K562 (cell line): ENCODE data around the gene DOCK4. TPM values are rescaled to one million over a fixed set of nuclear protein-coding genes. Genes with fewer than 3 reads are reported as not detected.

ENCODE experiments used
- ATAC-seq: fragments of 200-7000 bp; cut with Tn5 transposase; 3 replicates; pipeline ENCODE4 v1.9.1; 2020; ENCODE audit warnings: moderate library complexity
- BruUV-seq: library from RNA; stranded (reverse); fragments of 400-500 nt; replicated peaks from 2 replicates; lab custom pipeline; 2021; lab: Mats Ljungman, UMichigan
- CTCF ChIA-PET: fragments of 300-600 bp; formaldehyde crosslinking; extraction: SDS; loops from one replicate; lab custom pipeline; 2021; ENCODE audit warnings: low intra/inter-chr PET ratio; lab: Yijun Ruan, JAX
- POLR2A ChIA-PET: fragments of 300-600, 350-650 bp; sonication (Branson Sonifier 250); formaldehyde crosslinking; extraction: SDS; loops from one replicate; lab custom pipeline; 2021; ENCODE audit warnings: antibody characterized with exemption, inconsistent platforms; lab: Yijun Ruan, JAX
- DNase-seq, 4 experiments: peaks; one replicate each; pipeline versions ENCODE4 v3.0.0 to v3.0.0-alpha.2; 2011 to 2018; ENCODE audit warnings: low spot score in 3 of 4, mixed read lengths in 3 of 4; ENCODE audit errors: extremely low read depth in 1 of 4
- FAIRE-seq: peaks from 2 replicates; lab custom pipeline; 2011; peaks lifted over from hg19 to GRCh38; lab: Jason Lieb, UNC
- H2AFZ ChIP-seq: 2 replicates; pipeline ENCODE4 v1.6.0; 2011; ENCODE audit warnings: low read depth, low read length, control low read depth, inconsistent platforms
- H3K27ac ChIP-seq: fragments of 200-600 bp; 3 replicates; pipeline ENCODE4 v1.8.0; 2011; ENCODE audit warnings: low read depth, mild to moderate bottlenecking, control low read depth, inconsistent platforms, low read length, moderate library complexity, mixed read lengths; ENCODE audit errors: extremely low read depth
- H3K27me3 ChIP-seq, 2 experiments: fragments of 300-600 bp in 1 of 2; 2 replicates in 1 of 2; 3 replicates in 1 of 2; pipeline versions ENCODE4 v1.6.0 to v1.8.0; 2011; ENCODE audit warnings: inconsistent platforms in 2 of 2, low read length in 2 of 2, mild to moderate bottlenecking in 1 of 2, mixed read lengths in 1 of 2, moderate library complexity in 1 of 2; ENCODE audit not compliant: control insufficient read depth in 2 of 2, insufficient read depth in 2 of 2
- H3K36me3 ChIP-seq: fragments of 300-600 bp; 3 replicates; pipeline ENCODE4 v1.8.0; 2011; ENCODE audit warnings: mild to moderate bottlenecking, low read length, inconsistent platforms; ENCODE audit not compliant: control insufficient read depth, insufficient read depth
- H3K4me1 ChIP-seq, 2 experiments: fragments of 200-600 bp in 1 of 2; replicated peaks in 1 of 2; 2 replicates in 1 of 2; 3 replicates in 1 of 2; pipeline versions ENCODE4 v1.5.1 to v1.8.0; 2011; ENCODE audit warnings: inconsistent platforms in 2 of 2, low read length in 2 of 2, mild to moderate bottlenecking in 1 of 2, mixed read lengths in 1 of 2, moderate library complexity in 1 of 2; ENCODE audit not compliant: control insufficient read depth in 2 of 2, insufficient read depth in 2 of 2
- H3K4me2 ChIP-seq: 2 replicates; pipeline ENCODE4 v1.6.1; 2011; ENCODE audit warnings: low read length, control low read depth, inconsistent platforms, mixed read lengths; ENCODE audit not compliant: insufficient read depth
- H3K4me3 ChIP-seq: fragments of 200-600 bp; sonication (generic), shearing (Covaris generic); 2 replicates; pipeline ENCODE4 v1.5.1; 2016; ENCODE audit warnings: control low read depth, inconsistent platforms
- H3K79me2 ChIP-seq: fragments of 200-600 bp; 3 replicates; pipeline ENCODE4 v1.8.0; 2011; ENCODE audit warnings: low read length, inconsistent platforms; ENCODE audit not compliant: control insufficient read depth, insufficient read depth
- H3K9ac ChIP-seq, 2 experiments: 2 replicates each; pipeline versions ENCODE4 v1.6.0 to v1.6.1; 2011; ENCODE audit warnings: low read depth in 2 of 2, low read length in 2 of 2, control low read depth in 1 of 2, inconsistent platforms in 1 of 2, mild to moderate bottlenecking in 1 of 2, mixed read lengths in 1 of 2; ENCODE audit not compliant: insufficient read depth in 1 of 2
- H3K9me1 ChIP-seq: one replicate; pipeline ENCODE4 v1.6.0; 2011; ENCODE audit warnings: inconsistent platforms, mild to moderate bottlenecking, low read length, moderate library complexity; ENCODE audit not compliant: control insufficient read depth, insufficient read depth
- H3K9me3 ChIP-seq: replicated peaks from 2 replicates; pipeline ENCODE4 v1.5.1; 2011; ENCODE audit warnings: low read depth, low read length, inconsistent platforms; ENCODE audit not compliant: control insufficient read depth, insufficient read depth
- H4K20me1 ChIP-seq: replicated peaks from 2 replicates; pipeline ENCODE4 v1.6.1; 2011; ENCODE audit warnings: low read length, inconsistent platforms, mixed read lengths; ENCODE audit not compliant: control insufficient read depth, insufficient read depth
- ARID2 ChIP-seq: fragments of 450-650 bp; IDR thresholded peaks from 2 replicates; pipeline ENCODE4 v1.6.1; 2017; ENCODE audit warnings: antibody characterized with exemption, mild to moderate bottlenecking
- ARNT ChIP-seq, 2 experiments: fragments of 450-650 bp; IDR thresholded peaks; 2 replicates each; pipeline ENCODE4 v1.6.1; 2016; ENCODE audit warnings: mild to moderate bottlenecking in 1 of 2
- BMI1 ChIP-seq: fragments of 150-350 bp; IDR thresholded peaks from 2 replicates; pipeline ENCODE4 v1.6.1; 2014; ENCODE audit warnings: low read length
- C11orf30 ChIP-seq: fragments of 450-650 bp; IDR thresholded peaks from 2 replicates; pipeline ENCODE4 v1.6.1; 2016; ENCODE audit warnings: low read depth, mild to moderate bottlenecking
- CC2D1A ChIP-seq: fragments of 450-650 bp; IDR thresholded peaks from 2 replicates; pipeline ENCODE4 v1.6.1; 2017; ENCODE audit warnings: mild to moderate bottlenecking
- CEBPB ChIP-seq: fragments of 450-650 bp; IDR thresholded peaks from 2 replicates; pipeline ENCODE4 v1.6.1; 2016; ENCODE audit warnings: missing genetic modification characterization, missing compliant biosample characterization
- ELF4 ChIP-seq: fragments of 450-650 bp; formaldehyde crosslinking; IDR thresholded peaks from 2 replicates; pipeline ENCODE4 v1.4.0; 2022; ENCODE audit warnings: missing genetic modification characterization
- HDAC1 ChIP-seq, 2 experiments: fragments of 450-650 bp; IDR thresholded peaks; 2 replicates each; pipeline ENCODE4 v1.6.1; 2016 to 2017; ENCODE audit warnings: inconsistent platforms in 1 of 2, mild to moderate bottlenecking in 1 of 2, moderate library complexity in 1 of 2
- HDAC8 ChIP-seq: fragments of 450-650 bp; IDR thresholded peaks from 2 replicates; pipeline ENCODE4 v1.6.1; 2016; ENCODE audit warnings: mild to moderate bottlenecking, missing genetic modification characterization, moderate library complexity, missing compliant biosample characterization
- MAFF ChIP-seq: IDR thresholded peaks from 2 replicates; pipeline ENCODE4 v1.6.1; 2012; ENCODE audit warnings: low read length, improper control_type of control experiment
- MAFG ChIP-seq: fragments of 450-650 bp; conservative IDR thresholded peaks from 2 replicates; pipeline ENCODE4 v1.6.1; 2016; ENCODE audit warnings: missing genetic modification characterization, missing compliant biosample characterization
- MAFK ChIP-seq: IDR thresholded peaks from 2 replicates; pipeline ENCODE4 v1.6.1; 2011; ENCODE audit warnings: low read length, improper control_type of control experiment
- MECOM ChIP-seq: fragments of 250-450 bp; sonication (Bioruptor Pico); IDR thresholded peaks from 2 replicates; pipeline ENCODE4 v1.8.0; 2022; ENCODE audit warnings: inconsistent platforms
- MEIS2 ChIP-seq: fragments of 450-650 bp; IDR thresholded peaks from 2 replicates; pipeline ENCODE4 v1.6.1; 2014; ENCODE audit warnings: mild to moderate bottlenecking; ENCODE audit not compliant: partially characterized antibody
- RBM17 ChIP-seq: fragments of 200-400 bp; formaldehyde crosslinking; IDR thresholded peaks from 2 replicates; pipeline ENCODE4 v1.6.1; 2017; ENCODE audit warnings: low read depth, mild to moderate bottlenecking, low read length, borderline replicate concordance
- RUNX1 ChIP-seq: sonication (generic); IDR thresholded peaks from 2 replicates; pipeline ENCODE4 v1.6.1; 2016; ENCODE audit warnings: antibody characterized with exemption, low read depth
- ZNF174 ChIP-seq: fragments of 250-450 bp; sonication (Bioruptor Pico); IDR thresholded peaks from 2 replicates; pipeline ENCODE4 v1.4.0; 2020; ENCODE audit warnings: mild to moderate bottlenecking
- ZNF316 ChIP-seq: fragments of 450-650 bp; IDR thresholded peaks from 2 replicates; pipeline ENCODE4 v1.6.1; 2016
- ZNF41 ChIP-seq: fragments of 250-450 bp; sonication (Bioruptor Pico); conservative IDR thresholded peaks from 2 replicates; pipeline ENCODE4 v1.4.0; 2020; ENCODE audit warnings: mild to moderate bottlenecking
- ZNF717 ChIP-seq: fragments of 250-450 bp; sonication (Bioruptor Pico); IDR thresholded peaks from 2 replicates; pipeline ENCODE4 v1.5.0; 2021
- WGBS: fragments of 100-300 bp; shearing (Covaris generic); methylation state at CpG from one replicate; pipeline ENCODE4 v1.1.6; 2016; ENCODE audit warnings: low coverage, mixed read lengths; ENCODE audit not compliant: insufficient coverage; ENCODE audit errors: missing lambda C conversion rate; 5-methylcytosine and 5-hydroxymethylcytosine counted together
- in situ Hi-C: fragments of 300-500 bp; cut with MboI; formaldehyde crosslinking; loops from 4 replicates; pipeline ENCODE4 v1.15.0; 2018; ENCODE audit warnings: inconsistent platforms, mixed read lengths
- intact Hi-C: fragments of 100-400 bp; cut with micrococcal nuclease; formaldehyde crosslinking; loops from 2 replicates; pipeline ENCODE4 v1.14.2; 2022
- polyA plus RNA-seq, 8 experiments: library from polyadenylated mRNA; depleted of rRNA in 4 of 8; stranded (reverse) in 5 of 8; unstranded in 3 of 8; fragments of >200 nt; fragmentation: Nextera tagmentation in 2 of 8; fragmentation: Illumina TruSeq in 1 of 8; extraction: Ambion mirVana in 2 of 8; extraction: Trizol in 1 of 8; gene quantifications; 2 replicates each; pipeline versions ENCODE4 v1.2.1 to v1.2.3, GENCODE V29; 2011 to 2014; ENCODE audit warnings: inconsistent platforms in 1 of 8, missing spikeins in 1 of 8
- total RNA-seq, 7 experiments: library from RNA; depleted of rRNA in 6 of 7; stranded (reverse); fragments of >200 nt in 6 of 7; fragmentation: Illumina TruSeq in 2 of 7; extraction: Trizol in 2 of 7; gene quantifications; 2 replicates each; pipeline versions ENCODE4 v1.2.1 to v1.2.3, GENCODE V29; 2011 to 2021; ENCODE audit warnings: low replicate concordance in 1 of 7
- TF ChIP-seq, protein P1 (sequence below): fragments of 450-650 bp; IDR thresholded peaks from 2 replicates; pipeline ENCODE4 v1.6.1; 2018; ENCODE audit warnings: mild to moderate bottlenecking, low read depth; ENCODE audit not compliant: partially characterized antibody
- TF ChIP-seq, protein P2 (sequence below): sonication (generic); formaldehyde crosslinking; IDR thresholded peaks from 2 replicates; pipeline ENCODE4 v1.8.0; 2023; ENCODE audit warnings: mild to moderate bottlenecking, missing genetic modification reagents

The DOCK4 gene
- total and polyA plus RNA-seq, 9 of the 15 experiments (the other 6 are each of a cell fraction or from before 2014, with no cell fraction given) = 0.42 to 5.7 (median 2.3) TPM

DNA sequence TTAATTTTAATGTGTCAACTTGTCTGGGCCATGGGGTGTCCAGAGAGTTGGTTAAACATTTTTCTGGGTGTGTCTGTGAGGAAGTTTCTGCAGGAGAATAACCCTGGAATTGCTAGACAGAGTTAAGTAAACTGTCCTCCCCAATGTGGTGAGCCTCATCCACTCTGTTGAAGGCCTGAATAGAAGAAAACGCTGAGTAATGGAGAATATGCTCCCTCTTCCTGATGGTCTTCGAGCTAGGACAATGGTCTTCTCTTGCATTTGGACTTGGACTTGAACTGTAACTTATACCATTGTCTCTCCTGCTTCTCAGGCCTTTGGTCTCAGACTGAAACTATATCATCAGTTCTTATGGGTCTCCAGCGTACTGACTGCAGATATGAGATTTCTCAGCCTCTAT lies 347.9 kb downstream of the DOCK4 start:
- no peaks in the 10 kb centered on the region for H4K20me1 ChIP-seq
- POLR2A ChIA-PET = no interaction called here
- no peak overlapping the region for H3K27ac ChIP-seq
- no peaks in the 10 kb centered on the region for H3K9me1 ChIP-seq
- H3K79me2 ChIP-seq = no peaks in the 10 kb centered on the region
- 0% methylated on average over 3 of the region's 3 CpGs for WGBS
- no peak overlapping the region for H3K4me2 ChIP-seq
- no peaks in the 10 kb centered on the region for H3K9me3 ChIP-seq
- DNase-seq (no peak), ATAC-seq (no peak), FAIRE-seq (peak; percentile 32)
- no peaks in the 10 kb centered on the region for H3K36me3 ChIP-seq
- H3K4me3 ChIP-seq = no peak overlapping the region
- CTCF ChIA-PET = no interaction called here
- H3K4me1 ChIP-seq = no peaks in the 10 kb centered on the region
- peaks cover 4 to 10% of the 10 kb centered on the region in 2 experiments; a peak in 3 of 5 replicates for H3K27me3 ChIP-seq
- H3K9ac ChIP-seq = no peak overlapping the region
- in situ Hi-C loops (no loop called here), intact Hi-C loops (loop anchor here (5.0 to 10.0 kb wide), 2 partner anchors 116 to 636 kb away; no protein-coding TSS in a partner anchor)
- BruUV-seq = no TSS peak
- no peak overlapping the region for H2AFZ ChIP-seq
- TF ChIP-seq C11orf30 (peak; percentile 72), ZNF174 (CRISPR knock-in tag) (no peak), RBM17 (no peak), ARID2 (no peak), MAFG (tag) (peak; percentile 65), MEIS2 (no peak), HDAC8 (no peak), ELF4 (no peak), RUNX1 (no peak), ZNF41 (CRISPR knock-in tag) (no peak), MAFK (peak; percentile 24; the same call in 1 of the 2 replicates), ZNF316 (peak; percentile 82), ZNF717 (CRISPR knock-in tag) (no peak), BMI1 (no peak), CC2D1A (no peak), CEBPB (no peak), MECOM (CRISPR knock-in tag) (no peak), MAFF (peak; percentile 49; the same call in 1 of the 2 replicates), HDAC1 (IDR thresholded peaks at IDR 0.05) (no peak), ARNT (IDR thresholded peaks at IDR 0.05) (no peak)
- TF ChIP-seq, protein P1, sequence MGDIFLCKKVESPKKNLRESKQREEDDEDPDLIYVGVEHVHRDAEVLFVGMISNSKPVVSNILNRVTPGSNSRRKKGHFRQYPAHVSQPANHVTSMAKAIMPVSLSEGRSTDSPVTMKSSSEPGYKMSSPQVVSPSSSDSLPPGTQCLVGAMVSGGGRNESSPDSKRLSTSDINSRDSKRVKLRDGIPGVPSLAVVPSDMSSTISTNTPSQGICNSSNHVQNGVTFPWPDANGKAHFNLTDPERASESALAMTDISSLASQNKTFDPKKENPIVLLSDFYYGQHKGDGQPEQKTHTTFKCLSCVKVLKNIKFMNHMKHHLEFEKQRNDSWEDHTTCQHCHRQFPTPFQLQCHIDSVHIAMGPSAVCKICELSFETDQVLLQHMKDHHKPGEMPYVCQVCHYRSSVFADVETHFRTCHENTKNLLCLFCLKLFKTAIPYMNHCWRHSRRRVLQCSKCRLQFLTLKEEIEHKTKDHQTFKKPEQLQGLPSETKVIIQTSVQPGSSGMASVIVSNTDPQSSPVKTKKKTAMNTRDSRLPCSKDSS = no peak
- TF ChIP-seq, protein P2, sequence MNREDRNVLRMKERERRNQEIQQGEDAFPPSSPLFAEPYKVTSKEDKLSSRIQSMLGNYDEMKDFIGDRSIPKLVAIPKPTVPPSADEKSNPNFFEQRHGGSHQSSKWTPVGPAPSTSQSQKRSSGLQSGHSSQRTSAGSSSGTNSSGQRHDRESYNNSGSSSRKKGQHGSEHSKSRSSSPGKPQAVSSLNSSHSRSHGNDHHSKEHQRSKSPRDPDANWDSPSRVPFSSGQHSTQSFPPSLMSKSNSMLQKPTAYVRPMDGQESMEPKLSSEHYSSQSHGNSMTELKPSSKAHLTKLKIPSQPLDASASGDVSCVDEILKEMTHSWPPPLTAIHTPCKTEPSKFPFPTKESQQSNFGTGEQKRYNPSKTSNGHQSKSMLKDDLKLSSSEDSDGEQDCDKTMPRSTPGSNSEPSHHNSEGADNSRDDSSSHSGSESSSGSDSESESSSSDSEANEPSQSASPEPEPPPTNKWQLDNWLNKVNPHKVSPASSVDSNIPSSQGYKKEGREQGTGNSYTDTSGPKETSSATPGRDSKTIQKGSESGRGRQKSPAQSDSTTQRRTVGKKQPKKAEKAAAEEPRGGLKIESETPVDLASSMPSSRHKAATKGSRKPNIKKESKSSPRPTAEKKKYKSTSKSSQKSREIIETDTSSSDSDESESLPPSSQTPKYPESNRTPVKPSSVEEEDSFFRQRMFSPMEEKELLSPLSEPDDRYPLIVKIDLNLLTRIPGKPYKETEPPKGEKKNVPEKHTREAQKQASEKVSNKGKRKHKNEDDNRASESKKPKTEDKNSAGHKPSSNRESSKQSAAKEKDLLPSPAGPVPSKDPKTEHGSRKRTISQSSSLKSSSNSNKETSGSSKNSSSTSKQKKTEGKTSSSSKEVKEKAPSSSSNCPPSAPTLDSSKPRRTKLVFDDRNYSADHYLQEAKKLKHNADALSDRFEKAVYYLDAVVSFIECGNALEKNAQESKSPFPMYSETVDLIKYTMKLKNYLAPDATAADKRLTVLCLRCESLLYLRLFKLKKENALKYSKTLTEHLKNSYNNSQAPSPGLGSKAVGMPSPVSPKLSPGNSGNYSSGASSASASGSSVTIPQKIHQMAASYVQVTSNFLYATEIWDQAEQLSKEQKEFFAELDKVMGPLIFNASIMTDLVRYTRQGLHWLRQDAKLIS (CRISPR knock-in tag) = no peak
